GM12801 (cell line): ENCODE measurements around the gene DOCK2.

Source experiments
- TF ChIP-seq, protein P1 (sequence below): IDR thresholded peaks from one replicate; pipeline ENCODE4 v1.5.1; 2011; ENCODE audit warnings: control low read depth; ENCODE audit not compliant: insufficient read length; ENCODE audit errors: extremely low read depth

The DOCK2 gene

DNA sequence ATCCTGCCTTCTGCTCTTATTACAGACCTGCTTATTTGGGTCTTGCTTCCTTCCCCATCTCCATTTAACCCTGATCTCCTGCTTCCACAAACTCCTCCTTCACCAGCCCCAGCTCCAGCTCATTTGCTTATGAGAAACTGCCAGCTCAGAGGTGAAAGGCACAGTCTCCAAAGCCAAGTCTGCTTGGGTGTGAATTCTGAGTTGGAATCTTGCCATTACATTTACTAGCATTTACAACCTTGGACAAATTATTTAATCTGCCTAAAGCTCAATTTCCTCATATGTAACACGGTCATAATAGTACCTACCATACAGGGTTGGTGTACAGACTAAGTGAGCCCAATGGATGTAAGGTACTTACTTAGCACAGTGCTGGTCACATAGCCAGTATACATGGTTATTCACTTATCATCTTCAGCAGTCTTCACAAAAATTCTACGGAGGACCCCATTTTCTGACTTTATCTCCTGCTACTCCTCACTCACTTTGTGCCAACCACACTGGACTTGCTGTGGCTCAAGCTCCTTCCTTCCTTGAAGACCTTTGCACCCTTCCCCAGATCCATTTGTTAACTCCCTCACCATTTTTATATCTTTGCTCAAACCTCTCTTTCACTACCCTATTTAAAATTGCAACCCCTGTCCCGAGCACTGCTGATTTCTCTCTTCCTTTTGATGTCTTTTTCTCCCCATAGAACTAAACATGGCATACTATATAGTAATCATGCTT lies 86.2 kb downstream of the DOCK2 start:
- TF ChIP-seq, protein P1, sequence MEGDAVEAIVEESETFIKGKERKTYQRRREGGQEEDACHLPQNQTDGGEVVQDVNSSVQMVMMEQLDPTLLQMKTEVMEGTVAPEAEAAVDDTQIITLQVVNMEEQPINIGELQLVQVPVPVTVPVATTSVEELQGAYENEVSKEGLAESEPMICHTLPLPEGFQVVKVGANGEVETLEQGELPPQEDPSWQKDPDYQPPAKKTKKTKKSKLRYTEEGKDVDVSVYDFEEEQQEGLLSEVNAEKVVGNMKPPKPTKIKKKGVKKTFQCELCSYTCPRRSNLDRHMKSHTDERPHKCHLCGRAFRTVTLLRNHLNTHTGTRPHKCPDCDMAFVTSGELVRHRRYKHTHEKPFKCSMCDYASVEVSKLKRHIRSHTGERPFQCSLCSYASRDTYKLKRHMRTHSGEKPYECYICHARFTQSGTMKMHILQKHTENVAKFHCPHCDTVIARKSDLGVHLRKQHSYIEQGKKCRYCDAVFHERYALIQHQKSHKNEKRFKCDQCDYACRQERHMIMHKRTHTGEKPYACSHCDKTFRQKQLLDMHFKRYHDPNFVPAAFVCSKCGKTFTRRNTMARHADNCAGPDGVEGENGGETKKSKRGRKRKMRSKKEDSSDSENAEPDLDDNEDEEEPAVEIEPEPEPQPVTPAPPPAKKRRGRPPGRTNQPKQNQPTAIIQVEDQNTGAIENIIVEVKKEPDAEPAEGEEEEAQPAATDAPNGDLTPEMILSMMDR: no peak

DNA sequence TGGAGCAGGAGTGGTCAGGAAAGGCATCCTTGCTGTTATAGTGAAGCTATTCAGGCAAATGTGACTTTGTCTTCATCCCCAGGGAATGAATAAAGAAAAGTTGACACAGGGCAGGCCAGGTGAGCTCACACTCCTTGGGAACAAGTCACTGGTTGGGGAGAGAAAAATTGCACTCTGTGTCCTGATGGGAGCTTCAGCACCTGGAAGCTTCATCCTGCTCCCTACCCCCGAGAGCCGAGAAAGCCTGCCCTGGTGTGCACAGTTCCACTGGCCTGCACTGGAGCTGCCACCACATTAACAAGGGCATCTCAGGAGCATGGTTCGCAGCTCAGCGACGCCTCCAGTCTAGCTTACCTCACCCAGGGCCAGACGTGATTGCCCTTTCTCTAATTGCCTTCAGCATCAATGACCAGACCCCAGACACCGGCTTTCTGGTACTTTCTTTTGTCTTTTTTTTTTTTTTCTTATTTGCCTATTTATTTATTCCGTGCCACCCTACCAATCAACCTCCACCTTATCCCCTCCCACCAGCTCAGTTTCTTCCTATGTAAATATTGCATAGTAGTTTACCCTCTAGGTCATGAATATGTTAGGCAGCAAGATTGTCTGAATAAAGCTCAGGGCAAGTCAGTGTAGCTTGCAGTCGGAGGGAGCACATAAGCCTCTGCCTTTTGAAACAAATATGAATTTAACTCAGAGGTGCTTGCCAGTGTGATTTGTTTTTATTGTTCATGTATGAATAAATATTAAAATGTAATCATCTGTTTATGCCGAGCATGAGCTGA lies 87.4 kb downstream of the DOCK2 start:
- TF ChIP-seq, protein P1: no peak

DNA sequence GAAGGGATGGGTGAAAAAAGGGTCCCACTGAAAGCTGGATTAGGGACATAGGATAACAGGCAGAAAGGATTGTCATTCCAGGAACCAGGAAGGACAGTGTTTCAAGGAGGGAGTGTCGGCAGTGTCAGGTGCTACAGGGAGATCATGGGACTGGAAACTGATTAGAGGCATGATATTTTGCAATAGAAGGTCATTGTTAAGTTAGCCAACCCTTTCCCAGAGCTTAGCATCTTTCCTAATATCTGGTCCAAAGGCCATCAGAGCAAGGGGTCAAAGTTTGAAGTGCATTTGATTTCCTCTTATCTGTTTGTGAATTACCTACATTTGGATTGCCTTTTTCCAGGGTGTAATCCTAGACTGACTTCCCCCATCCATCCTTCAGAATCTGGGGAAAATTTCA lies 91.3 kb downstream of the DOCK2 start:
- TF ChIP-seq, protein P1: no peak

DNA sequence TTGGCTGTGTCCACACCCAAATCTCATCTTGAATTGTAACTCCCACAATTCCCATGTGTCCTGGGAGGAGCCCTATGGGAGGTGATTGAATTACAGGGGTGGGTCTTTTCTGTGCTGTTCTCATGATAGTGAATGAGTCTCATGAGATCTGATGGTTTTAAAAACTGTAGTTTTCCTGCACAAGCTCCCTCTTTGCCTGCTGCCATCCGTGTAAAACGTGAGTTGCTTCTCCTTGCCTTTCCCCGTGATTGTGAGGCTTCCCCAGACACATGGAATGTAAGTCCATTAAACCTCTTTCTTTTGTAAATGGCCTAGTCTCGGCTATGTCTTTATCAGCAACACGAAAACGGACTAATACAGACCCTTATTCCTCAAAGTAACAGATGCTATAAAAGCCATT lies 94.1 kb downstream of the DOCK2 start:
- TF ChIP-seq, protein P1: no peak

DNA sequence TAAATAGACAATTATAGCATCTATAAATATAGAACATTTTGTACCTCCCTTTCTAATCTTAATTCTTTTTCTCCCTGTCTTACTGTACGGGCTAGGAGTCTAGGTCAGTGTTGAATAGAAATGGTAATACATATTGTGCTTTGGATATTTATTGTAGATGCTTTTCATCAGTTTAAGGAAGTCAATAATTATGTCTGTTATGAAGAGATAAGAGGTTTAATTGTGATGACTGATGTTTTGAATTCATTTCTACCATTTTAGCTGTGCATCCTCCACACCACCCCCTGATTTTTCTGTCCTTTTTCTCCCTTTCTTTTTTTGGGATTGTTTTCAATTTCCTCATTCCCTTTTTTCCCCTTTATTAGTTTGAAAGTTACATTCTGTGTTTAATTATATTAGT lies 95.8 kb downstream of the DOCK2 start:
- TF ChIP-seq, protein P1: no peak

DNA sequence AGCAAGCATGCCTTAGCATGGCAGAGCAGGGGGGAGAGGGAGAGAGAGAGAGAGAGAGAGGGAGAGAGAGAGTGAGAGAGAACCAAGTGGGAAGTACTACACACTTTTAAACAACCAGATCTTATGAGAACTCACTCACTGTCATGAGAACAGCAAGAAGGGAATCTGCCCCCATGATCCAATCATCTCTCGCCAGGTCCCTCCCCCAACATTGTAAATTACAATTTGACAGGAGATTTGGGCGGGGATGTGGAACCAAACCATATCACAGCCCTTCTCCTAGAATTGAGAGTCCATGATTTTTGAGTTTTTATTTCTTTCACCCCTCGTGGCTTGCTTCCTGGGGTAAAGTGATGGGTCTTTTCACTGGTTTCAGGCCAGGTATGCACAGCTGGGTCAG lies 98.8 kb downstream of the DOCK2 start:
- TF ChIP-seq, protein P1: no peak

DNA sequence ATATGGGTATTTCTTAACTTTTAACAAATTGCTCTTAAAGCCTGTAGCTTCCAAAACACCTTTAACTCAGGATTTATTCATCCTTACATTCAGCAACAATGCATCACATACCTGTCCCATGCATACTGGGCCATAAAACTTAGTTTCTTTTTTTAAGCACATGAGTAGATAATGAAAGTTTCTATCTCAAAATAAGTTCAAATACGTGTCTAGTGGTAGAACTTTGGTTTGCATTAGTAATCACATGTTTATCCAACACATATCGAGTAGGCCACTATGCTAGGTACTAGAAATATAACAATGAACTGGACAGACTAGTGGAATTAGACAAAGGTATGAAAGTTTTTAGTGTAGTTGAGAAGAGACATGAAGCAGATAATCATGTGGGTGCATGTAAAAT lies 99.6 kb downstream of the DOCK2 start:
- TF ChIP-seq, protein P1: no peak
